DMS53 treated with DMSO at 0.1 percent for 48 hours (cell line): ENCODE data around the gene TSPAN14.
"Not testable (repeated sequence)": the region's sequence is repeated elsewhere in the genome, so short reads cannot be mapped to it uniquely, and the experiment has no call there.

Source experiments
- DNase-seq: peaks from one replicate; lab custom pipeline; 2025; ENCODE audit not compliant: unreplicated experiment; lab: John Stamatoyannopoulos, UW

TSPAN14 gene

DNA sequence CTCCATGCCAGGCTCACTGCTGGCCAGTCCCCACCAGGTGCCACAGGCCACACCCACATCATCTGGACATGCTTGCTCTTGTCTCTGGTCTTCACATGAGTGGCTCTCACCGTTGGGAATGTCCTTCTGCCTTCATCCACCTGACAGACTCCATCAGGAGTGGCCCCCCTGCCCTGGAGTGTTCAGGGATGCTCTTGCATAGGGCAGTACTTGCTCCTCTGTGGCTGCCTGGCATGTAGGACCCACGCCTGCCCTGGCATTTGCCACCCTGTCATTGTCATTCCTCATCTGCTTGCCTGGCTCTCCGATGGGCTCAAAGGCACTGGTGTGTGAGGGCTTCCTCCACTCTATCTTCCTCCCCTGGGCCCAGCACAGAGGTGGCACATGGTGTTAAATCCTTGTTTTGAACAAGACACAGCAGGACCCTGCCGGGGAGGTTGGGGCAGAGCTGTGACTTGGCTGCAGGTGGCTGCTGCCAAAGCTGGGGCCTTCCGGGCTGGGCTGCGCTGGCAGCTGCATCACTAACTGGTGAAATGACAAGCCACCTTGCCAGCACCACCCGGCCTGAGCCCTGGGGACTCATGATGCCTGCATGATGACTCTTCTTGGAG, 85.4 kb downstream of the TSPAN14 start:
- DNase-seq, result no peak

DNA sequence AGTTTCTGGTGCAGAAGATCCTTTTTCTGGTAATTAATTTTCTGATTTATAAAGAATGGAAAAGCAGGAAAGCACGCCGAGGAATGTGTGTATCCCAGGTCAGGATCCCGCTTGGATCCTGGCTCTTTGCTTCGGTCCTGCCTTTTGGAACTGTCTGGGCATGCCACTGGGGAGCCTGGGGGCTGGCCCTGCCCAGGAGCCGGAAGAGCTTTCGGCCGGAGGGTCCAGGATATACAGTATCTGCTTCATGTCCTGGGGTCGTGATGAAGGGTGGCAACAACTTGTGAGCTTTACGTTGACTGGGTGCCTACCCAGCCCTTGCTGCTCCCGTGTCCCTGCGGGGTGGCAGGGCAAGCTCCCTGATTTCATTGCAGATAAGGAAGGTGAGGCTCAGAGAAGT, 86.0 kb downstream of the TSPAN14 start:
- no peak for DNase-seq

DNA sequence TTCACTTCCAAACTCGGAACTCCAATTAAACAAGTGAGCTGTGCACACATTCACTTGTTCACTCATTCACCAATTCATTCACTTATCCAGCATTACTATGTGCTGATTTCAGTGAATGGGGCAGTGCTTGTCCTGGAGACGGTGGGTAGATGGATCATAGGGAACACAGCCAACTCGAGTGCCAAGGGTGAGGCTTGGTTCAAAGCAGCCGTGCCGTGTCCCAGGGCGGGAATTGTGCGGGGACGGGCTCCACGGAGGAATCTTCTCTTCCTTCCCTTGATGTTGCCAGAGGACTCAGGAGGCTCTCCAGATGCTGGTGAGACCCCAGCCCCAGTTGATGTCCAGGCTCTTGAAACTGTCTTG, 86.5 kb downstream of the TSPAN14 start:
- DNase-seq, result no peak

DNA sequence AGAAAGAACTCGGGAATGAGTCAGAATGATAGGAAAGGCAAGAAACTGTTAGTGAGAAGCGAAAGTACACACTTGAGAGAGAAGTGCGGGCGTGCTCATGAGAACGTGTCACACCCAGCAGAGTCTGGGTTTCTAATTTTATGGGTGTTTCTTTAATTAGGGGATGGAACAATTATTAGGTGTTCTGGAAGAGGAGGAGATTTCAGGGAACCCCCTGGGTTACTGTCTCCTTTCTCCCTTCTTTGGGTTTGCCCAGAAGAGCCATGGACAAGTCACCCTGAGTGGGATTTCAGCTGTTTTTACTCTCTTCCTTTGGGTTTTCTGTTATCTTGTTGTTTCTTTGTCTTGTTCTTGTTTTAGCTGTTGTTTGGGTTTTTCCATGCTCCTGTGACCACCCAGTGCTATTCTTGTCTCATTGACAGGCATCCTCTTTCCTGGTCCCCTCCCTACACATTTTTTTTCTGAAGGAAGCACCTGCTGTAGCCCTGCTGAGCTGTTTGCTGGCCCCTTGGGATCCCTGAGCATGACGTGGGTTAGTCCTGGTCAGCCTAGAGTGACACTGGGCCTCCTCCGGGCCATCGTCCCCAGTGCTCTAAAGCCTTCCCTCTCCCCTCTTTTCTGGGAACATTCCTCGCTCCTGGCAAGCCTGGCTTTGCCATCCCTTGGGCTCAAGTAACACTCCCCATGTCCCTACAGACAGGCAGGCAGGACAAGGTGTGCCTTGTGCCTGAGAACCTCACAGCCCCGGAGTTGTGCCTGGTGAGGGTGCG, 87.1 kb downstream of the TSPAN14 start:
- DNase-seq, result no peak

DNA sequence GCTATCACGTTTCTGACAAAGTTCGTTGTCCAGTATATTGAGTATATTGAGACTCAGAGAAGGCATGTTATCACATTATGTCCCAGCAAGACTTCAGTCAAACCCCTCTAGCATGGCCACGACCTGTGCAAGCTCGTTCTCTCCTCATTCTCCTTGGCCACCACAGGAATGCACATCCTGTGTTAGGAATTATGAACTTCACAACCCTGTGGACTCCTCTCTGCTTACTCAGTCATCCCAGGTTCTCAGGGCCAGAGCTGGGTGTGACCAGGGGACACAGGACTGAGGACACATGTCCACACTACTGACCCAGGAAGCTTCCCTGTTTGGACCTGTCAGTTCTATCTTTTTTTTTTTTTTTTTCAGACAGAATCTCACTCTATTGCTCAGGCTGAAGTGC, 87.9 kb downstream of the TSPAN14 start:
- no peak for DNase-seq

DNA sequence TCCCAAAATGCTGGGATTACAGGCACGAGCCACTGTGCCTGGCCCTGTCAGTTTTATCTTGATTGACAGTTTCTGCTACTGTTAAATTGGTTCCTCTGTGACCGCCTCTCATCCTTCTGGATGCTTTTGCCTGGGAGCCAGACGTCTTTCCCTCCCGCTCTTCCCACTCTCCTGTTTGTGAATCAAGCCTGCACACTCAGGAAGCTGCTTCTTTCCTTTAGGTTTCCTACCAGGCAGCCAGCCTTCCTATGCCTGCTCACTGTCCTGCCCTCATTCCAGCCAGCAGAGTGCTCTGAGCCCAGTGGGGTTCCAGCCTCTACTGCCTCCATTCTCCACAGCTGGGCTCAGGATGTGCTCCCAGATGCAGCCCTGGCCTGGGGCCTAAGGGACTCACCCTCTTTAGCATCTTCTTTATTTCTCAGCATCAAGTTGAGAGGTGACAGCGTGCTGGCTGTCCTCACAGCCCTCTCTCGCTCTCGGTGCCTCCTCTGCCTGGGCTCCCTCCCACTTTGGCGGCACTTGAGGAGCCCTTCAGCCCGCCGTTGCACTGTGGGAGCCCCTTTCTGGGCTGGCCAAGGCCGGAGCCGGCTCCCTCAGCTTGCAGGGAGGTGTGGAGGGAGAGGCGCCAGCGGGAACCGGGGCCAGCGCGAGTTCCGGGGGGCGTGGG, 88.7 kb downstream of the TSPAN14 start:
- DNase-seq, result no peak

DNA sequence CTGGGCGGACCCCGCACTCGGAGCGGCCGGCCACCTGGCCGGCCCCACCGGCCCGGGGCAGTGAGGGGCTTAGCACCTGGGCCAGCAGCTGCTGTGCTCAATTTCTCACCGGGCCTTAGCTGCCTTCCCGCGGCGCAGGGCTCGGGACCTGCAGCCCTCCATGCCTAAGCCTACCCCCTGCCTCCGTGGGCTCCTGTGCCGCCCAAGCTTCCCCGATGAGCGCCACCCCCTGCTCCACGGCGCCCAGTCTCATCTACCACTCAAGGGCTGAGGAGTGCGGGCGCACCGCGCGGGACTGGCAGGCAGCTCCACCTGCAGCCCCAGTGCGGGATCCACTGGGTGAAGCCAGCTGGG, 89.2 kb downstream of the TSPAN14 start:
- DNase-seq, result not testable (repeated sequence)

DNA sequence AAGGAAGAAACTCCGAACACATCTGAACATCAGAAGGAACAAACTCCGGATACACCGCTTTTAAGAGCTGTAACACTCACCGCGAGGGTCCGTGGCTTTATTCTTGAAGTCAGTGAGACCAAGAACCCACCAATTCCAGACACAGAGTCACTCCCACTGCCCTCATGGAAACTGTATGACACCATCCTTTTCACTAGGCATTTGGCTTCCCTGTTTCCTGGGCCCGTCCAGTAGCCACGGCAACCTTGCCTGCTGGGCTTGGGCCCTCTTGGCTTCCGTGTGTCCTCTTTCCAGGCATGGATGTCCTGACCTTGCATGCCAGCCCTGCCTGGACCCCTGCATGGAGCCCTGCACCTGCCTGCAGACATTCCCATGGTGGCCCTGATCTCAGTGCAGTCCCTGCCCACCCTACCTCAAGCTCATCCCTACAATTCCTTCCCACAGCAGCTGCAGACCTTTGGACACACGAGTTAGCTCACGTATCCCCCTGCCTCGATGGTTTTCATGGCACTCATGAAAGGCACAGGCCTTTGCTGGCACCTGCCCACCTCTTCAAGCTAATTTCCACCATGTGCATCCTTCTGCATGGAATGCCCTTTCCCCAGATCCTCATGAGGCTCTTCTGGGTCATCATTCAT, 90.3 kb downstream of the TSPAN14 start:
- no peak for DNase-seq

DNA sequence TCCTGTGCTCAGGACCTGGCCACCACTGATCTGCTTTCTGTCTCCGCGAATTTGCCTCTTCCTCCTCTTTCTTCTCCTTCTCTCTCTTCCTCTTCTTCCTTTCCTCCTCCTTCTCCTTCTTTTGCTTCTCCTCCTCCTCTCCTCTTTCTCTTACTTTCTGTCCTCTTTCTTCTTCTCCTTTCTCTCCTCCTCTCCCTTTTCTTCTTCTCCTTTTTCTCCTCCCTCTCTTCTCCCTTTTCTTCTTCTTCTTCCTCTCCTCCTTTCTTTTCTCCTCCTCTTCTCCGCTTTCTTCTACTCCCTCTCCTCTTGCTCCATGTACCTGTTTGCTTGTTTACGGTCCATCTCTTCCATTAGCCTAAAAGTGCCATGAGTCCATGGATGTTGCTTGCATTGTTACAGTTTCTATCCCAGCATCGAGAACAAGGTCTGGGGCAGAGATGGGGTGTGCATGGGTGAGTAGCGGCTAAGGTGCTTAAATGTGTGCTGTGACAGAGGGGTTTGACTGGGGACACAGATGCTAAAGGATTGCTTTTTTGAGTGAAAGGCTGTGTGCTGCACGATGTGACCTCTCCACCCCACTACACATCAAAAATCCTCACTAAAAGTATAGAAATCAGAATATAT, 91.3 kb downstream of the TSPAN14 start:
- no peak for DNase-seq

DNA sequence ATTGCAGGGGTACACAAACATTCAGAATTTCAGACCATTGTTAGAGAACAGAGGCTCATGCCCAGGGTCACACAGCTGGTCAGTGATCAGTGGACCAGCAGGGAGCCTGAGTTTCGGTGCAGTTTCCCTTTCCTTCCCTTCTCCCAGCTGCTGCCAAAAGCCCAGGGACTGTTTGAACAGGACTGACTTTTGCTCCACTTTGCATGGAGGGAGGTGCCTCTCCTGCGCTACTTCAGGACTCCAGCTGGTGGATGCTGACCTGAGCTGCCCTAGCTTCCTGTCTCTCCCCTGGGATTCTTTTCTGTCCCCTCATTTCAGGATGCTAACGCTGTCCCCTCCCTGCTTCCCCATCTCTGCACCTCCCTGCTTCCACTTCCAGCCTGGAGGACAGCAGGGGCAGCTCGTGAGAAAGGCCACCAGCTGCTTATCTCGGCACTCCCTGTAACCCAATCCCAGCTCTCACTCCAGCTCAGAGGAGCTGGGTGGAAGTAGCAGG, 98.1 kb downstream of the TSPAN14 start:
- peak; percentile 76 for DNase-seq

DNA sequence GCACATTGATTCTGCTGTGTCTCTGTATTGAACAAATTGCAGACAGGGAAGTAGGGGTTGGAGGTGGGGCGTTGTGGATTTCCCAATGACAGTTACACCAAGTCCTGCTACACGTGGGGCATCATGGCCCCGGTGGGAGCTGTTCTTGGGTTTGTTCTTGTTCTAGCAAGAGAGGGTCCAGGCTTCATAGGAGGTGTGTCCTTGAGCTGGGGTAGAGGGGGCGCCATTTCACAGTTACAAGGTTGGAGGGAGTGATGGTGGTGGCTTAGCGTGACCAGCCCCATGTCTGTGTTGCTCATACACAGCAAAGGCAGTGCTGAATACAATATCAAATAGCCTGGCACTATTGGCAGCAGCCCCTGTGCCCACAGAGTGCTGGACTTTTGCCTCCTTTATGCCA, 99.3 kb downstream of the TSPAN14 start:
- DNase-seq, result no peak

DNA sequence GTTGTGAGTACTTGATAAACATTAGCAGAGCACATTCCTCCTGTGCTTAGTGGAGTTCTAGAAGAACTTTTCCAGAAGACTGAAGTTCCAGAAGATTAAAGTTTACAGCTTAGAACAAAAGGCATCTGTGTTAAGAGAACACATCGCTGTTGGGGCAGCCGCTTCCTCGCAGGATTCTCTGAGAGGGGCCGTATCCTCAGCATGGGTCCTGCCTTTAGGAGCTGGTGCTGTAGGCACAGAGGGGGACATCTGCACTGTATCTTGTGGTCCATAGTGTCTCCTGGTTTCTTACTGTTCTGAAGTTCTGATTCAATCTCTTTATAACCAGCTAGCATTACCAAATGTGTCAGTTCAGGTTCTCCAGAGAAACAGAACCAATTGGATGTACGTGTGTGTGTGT, 99.9 kb downstream of the TSPAN14 start:
- no peak for DNase-seq

DNA sequence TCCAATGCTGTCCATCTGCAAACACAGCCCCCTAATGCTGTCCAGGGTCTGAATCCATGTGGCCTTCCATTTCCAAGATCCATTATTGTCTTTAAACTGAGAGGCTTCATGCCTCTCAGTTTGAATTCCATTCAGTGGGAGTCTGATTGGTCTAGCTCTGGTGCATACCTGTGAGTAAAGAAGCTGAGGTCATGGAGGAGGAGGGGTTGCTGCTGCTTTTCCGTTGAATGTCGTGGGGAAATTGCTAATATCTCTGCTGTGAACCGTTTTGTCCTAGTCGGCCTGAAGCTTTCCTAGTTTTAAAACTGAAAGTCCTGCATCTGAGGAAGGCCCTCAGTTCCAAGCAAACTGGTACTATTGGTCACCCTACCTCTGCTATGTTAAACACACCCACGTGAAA, 101.3 kb downstream of the TSPAN14 start:
- no peak for DNase-seq

DNA sequence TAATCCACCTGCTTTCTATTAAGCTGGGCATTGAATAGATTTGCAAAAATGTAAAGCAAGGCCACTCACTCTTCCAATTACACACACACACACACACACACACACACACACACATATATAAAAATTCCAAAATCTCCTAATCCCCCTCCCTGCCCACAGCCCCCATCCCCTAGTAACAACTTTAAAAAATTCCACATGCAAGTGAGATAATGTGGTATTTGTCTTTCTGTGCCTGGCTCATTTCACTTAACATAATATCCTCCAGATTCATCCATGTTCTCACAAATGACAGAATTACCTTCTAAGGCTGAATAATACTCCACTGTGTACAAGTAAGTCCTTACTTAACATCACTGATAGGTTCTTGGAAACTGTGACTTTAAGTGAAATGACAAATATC, 107.8 kb downstream of the TSPAN14 start:
- no peak for DNase-seq

DNA sequence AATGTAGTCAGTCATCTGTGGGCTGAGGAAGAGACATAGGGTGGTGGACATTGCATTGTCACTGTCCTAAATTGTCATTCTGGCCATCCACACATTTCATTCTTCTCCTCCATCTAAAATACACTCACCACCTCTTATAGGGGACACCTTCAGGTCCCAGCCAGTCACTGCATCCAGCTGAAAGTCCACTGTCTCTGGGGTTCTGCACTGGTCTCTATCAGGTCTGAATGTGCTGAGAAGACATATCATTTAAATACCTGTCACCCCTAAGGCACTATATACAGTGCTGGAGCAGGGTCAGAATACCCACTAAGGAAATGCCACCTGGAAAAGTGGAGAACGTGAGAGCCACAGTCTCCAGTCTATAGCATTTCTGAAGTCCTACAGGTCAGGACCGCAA, 113.2 kb downstream of the TSPAN14 start:
- no peak for DNase-seq

DNA sequence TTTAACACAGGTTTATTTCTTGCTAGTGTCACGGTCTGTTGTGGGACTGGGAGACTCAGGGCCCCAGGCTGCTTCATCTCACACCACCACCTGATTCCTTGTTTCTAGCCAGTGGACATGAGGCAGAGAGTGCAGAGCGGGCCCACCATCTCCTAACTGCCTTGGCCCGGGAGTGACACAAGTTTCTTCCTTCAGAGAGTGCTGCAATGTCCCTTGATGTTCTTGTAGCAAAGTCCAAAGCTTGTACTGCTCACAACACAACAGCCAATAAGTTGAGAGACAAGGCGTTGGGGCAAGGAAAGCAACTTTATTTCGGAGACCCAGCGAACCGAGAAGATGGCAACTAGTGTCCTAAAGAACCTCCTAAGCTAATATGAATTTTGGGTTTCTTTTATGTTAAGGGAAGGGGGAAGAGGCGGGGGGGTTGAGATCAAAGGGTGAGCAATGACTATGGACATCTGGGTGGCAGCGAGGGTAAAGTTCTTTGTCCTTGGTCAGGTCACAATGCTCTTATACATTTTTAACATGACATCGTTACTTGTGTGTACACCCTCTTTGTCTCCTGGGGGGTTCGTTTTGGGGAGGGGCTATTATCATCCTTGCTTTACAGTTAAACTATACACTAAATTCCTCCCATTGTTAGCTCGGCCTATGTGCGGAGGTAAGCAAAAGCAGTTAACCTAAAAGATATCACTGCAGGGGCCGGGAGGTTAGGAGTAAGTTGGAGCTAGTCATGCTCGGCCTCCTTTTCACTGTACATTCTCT, 115.2 kb downstream of the TSPAN14 start:
- no peak for DNase-seq

DNA sequence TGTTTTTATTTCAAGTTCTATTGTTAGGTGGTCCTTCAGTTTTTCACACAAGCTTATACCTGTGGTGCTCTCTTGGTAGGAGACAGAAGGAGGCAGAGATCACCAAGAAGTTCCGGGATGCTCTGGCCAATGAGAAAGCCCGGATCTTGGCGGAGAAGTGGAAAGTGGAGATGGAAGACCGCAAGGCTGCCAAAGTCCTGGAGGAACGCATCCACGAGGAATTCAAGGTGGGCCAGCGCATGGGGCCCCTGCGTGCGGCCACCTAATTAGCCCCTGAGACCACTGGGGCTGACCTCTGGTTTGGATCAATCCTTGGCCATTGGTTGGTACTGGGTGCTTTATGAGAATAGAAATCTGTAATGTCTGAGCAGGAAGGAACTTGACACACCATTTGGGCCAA, 117.2 kb downstream of the TSPAN14 start:
- no peak for DNase-seq

DNA sequence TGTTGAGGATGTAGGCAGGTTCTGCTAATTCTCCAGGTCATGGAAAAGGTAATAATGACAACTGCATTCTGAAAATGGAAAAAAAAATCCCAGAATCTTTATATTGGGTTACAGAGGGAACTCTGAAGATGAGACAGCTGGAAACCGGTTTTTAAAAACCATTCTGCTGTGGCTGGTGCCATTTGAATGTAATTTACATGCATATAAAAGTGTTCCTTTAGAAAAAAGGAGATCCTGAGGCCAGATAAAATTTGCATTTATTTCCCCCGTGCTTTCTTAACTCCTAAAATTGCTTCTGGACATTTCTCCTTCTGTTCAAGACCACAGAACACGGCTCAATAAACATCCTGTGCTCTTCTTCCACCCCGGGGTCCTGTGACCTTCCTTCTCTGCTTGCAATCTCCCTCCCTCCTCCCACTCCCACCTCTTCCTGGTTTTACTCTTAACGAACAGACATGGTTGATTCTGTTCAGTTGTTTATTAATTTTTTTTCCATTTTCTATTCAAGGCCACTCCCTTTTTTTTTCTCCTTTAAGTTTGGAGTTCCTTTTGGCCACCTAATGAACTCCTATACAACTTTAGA, 125.2 kb downstream of the TSPAN14 start:
- DNase-seq, result no peak

DNA sequence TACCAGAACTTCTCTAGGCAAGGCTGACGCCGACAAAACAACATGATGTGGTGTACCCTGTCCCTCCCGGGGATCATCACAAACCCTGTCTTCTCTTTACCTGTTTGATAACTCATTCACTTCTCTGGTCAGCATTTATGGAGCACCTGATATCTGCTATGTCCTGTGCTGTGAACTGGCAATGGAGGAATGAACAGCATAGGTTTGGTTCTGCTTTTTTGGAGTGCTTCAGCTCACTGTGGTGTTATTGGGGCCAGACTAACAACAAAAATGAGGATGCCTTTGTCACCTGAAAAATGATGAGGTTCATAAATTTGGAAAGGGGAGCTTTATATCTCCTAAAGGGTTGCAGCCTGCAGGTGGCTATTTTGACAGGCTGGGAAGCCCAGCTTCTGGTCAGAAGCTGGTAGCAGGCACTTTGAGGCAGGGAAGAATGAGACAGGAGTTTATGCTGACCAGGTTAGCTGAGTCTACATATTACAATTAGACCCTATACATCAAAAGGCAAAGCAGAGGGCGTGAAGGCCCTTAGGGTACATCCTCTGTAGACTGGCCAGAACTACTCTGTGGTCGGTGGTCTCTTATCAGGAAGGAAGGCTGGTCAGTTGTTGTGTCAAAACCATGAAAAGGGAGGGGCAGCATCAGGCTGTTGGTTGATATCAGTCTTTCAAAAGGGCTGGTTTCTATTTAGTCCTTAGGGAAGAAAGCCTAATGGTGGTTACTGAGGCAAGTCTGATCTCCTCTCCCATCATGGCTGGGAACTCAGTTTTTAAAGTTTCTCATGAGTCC, 125.9 kb downstream of the TSPAN14 start:
- DNase-seq, result no peak
